Neural progenitor cell (in vitro differentiated cells): ENCODE measurements around the gene MYO10.

ENCODE experiments used
- EZH2phosphoT487 ChIP-seq: fragments of 200-600 bp; sonication (generic); IDR thresholded peaks from 2 replicates; pipeline ENCODE4 v1.6.1; 2017; ENCODE audit warnings: antibody characterized with exemption
- TF ChIP-seq, protein P1 (sequence below): fragments of 200-600 bp; sonication (generic); IDR thresholded peaks from 2 replicates; pipeline ENCODE4 v1.5.1; 2017; ENCODE audit warnings: antibody characterized with exemption, mild to moderate bottlenecking

DNA sequence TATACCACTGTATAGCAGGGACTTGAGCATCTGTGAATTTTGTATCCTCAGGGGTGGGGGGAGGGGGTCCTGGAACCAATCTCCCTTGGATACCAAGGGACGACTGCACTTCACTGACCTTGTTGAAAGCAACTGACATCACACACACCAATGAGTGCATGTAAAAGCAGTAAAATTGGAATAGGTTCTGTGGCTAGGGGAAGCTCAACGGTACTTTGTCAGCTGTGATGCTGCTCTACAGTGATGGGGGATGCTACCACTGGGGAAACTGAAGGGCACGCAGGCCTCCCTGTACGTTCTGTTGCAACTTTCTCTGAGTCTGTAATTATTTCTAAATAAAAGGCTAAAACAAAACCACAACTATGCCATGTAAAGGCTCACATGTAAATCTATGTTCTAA is 272.2 kb downstream of the MYO10 start:
- TF ChIP-seq EZH2phosphoT487 = no peak
- TF ChIP-seq, protein P1, sequence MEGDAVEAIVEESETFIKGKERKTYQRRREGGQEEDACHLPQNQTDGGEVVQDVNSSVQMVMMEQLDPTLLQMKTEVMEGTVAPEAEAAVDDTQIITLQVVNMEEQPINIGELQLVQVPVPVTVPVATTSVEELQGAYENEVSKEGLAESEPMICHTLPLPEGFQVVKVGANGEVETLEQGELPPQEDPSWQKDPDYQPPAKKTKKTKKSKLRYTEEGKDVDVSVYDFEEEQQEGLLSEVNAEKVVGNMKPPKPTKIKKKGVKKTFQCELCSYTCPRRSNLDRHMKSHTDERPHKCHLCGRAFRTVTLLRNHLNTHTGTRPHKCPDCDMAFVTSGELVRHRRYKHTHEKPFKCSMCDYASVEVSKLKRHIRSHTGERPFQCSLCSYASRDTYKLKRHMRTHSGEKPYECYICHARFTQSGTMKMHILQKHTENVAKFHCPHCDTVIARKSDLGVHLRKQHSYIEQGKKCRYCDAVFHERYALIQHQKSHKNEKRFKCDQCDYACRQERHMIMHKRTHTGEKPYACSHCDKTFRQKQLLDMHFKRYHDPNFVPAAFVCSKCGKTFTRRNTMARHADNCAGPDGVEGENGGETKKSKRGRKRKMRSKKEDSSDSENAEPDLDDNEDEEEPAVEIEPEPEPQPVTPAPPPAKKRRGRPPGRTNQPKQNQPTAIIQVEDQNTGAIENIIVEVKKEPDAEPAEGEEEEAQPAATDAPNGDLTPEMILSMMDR = no peak
